ENCODE data around the gene IL1RN.
A peak's percentile ranks its signal among the peaks of the same experiment; 100 is the strongest.

IL1RN gene, protein sequence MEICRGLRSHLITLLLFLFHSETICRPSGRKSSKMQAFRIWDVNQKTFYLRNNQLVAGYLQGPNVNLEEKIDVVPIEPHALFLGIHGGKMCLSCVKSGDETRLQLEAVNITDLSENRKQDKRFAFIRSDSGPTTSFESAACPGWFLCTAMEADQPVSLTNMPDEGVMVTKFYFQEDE

DNA sequence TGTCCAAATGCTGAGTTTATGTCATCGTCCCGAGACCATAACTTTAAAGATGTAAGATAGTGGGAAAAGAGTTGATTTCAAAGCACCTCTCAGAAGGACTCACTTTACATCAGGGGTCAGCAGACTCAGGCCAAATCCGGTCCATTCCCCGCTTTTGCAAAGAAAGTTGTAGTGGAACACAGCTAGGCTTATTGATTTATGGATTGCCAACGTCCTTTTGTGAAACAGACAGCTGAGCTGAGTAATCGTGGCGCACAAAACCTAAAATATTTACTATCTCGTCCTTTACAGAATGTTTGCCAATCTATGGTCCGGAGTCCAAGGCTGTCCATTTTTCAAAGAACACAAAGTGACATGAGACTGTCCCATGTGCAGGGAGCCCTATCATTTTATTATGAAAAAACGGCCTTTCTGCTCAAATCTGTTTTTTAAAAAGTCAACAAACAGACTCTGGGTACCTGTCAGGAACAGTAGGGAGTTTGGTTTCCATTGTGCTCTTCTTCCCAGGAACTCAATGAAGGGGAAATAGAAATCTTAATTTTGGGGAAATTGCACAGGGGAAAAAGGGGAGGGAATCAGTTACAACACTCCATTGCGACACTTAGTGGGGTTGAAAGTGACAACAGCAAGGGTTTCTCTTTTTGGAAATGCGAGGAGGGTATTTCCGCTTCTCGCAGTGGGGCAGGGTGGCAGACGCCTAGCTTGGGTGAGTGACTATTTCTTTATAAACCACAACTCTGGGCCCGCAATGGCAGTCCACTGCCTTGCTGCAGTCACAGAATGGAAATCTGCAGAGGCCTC, at the start of gene IL1RN:
Gene IL1RN, plus strand, starts transcription at position 754 of the 801 bp plus-strand sequence. Its CDS starts 27 bp downstream, at position 781.
- no peak for TF ChIP-seq CTCF (conservative IDR thresholded peaks at IDR 0.05; ENCODE audit: control insufficient read depth, insufficient read depth, low read depth, low read length)
- H3K4me3 ChIP-seq (ENCODE audit: control insufficient read depth, low read depth, low read length) = no peak within 1 kb of the TSS
- DNase-seq (ENCODE audit: low read depth) = no peak

- H3K4me3 ChIP-seq (ENCODE audit: control insufficient read depth, low read depth, low read length) = no peak overlapping the region
- TF ChIP-seq CTCF (conservative IDR thresholded peaks at IDR 0.05; ENCODE audit: control insufficient read depth, insufficient read depth, low read depth, low read length) = no peak
- peak; percentile 50 for DNase-seq (ENCODE audit: low read depth)
Measured at GRCh38 chr2:113077921-113078320, 49.5 kb upstream of the IL1RN start.

DNA sequence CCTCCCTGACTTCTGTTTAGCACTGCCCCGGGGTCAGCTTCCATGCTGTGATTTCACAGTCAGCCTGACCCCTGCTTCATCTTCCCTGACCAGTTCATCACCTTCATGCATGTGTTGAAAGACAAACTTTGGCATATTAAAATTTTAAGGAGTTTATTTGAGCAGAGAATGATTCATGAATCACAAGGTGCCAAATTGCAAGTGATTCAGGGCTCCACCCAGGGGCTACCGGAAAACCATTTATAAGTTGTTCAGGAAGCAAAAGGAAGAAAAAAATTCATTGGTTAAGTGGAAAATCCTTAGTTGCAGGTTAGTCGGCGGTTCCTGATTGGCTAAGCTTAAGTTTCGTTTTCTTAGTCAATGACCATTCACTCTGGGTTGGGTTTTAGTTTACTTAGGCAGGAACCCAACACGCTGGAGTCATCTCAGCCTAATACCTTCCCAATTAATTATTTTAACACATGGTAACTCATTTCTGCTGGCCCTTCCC, 49.0 kb upstream of the IL1RN start:
- peak; percentile 61 for DNase-seq (ENCODE audit: low read depth)
- H3K4me3 ChIP-seq (ENCODE audit: control insufficient read depth, low read depth, low read length) = no peak overlapping the region
- TF ChIP-seq CTCF (conservative IDR thresholded peaks at IDR 0.05; ENCODE audit: control insufficient read depth, insufficient read depth, low read depth, low read length) = no peak

GRCh38 chr2:113079131-113079530, 48.3 kb upstream of the IL1RN start:
- no peak overlapping the region for H3K4me3 ChIP-seq (ENCODE audit: control insufficient read depth, low read depth, low read length)
- DNase-seq (ENCODE audit: low read depth) = no peak
- TF ChIP-seq CTCF (conservative IDR thresholded peaks at IDR 0.05; ENCODE audit: control insufficient read depth, insufficient read depth, low read depth, low read length) = no peak

- H3K4me3 ChIP-seq (ENCODE audit: control insufficient read depth, low read depth, low read length) = no peak overlapping the region
- TF ChIP-seq CTCF (conservative IDR thresholded peaks at IDR 0.05; ENCODE audit: control insufficient read depth, insufficient read depth, low read depth, low read length) = peak; percentile 74
- peak; percentile 17 for DNase-seq (ENCODE audit: low read depth)
Measured at GRCh38 chr2:113080134-113080533, 47.3 kb upstream of the IL1RN start.

GRCh38 chr2:113081488-113082210, 45.7 kb upstream of the IL1RN start:
- H3K4me3 ChIP-seq (ENCODE audit: control insufficient read depth, low read depth, low read length) = no peak overlapping the region
- DNase-seq (ENCODE audit: low read depth) = no peak
- no peak for TF ChIP-seq CTCF (conservative IDR thresholded peaks at IDR 0.05; ENCODE audit: control insufficient read depth, insufficient read depth, low read depth, low read length)
